ENCODE data around the gene SIN3B.
A peak's percentile ranks its signal among the peaks of the same experiment; 100 is the strongest.
"Not testable (repeated sequence)": the region's sequence is repeated elsewhere in the genome, so short reads cannot be mapped to it uniquely, and the experiment has no call there.

SIN3B gene

DNA sequence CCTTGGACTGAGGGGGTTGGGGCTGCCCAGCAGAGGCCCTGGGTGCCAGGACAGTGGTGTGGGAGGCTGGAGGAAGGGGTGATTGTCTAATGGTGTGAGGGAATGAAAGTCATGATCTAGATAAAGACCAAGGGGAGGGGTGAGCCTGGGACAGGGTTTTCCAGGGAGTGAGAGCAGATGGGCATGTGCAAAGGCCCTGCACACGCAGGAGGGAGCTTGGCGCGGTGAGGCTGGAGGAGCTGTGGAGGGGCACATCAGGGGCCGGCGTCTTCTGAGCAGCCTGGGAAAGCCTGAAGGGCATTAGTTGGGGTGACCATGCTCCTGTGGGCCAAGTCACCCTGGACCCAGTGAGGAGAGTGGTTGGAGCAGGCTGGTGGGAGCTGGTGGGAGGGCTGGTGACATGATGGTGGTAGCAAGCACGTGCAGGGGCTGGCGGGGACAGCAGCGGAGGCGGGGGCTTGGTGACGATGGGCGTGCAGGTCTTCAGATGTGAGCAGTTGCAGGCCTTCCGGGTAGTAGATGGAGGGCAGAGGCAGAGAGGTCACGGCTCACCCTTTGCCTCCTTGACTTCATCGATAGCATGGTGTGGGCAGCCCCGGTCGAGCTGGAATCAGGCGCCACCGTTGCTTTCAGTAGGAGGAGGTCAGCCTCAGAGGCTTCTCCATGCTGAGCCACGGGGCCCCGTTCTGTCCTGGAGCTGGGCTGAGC lies 39.4 kb downstream of the SIN3B start:
- no peak for DNase-seq (ENCODE audit: low read depth)

DNA sequence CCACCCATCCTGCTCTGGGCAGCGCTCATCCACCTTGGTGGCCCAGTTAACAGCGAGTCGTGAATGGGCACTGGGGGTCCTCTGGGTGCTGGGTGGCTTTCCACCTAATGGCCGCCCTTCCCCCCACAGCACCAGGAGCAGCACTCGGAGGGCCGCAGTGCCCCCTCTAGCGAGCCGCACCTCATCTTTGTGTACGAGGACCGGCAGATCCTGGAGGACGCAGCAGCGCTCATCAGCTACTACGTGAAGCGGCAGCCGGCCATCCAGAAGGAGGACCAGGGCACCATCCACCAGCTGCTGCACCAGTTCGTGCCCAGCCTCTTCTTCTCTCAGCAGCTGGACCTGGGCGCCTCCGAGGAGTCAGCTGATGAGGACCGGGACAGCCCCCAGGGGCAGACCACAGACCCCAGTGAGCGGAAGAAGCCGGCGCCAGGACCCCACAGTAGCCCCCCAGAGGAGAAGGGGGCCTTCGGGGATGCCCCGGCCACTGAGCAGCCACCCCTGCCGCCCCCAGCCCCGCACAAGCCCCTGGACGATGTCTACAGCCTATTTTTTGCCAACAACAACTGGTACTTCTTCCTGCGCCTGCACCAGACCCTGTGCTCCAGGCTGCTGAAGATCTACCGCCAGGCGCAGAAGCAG lies 40.3 kb downstream of the SIN3B start:
- no peak for DNase-seq (ENCODE audit: low read depth)

DNA sequence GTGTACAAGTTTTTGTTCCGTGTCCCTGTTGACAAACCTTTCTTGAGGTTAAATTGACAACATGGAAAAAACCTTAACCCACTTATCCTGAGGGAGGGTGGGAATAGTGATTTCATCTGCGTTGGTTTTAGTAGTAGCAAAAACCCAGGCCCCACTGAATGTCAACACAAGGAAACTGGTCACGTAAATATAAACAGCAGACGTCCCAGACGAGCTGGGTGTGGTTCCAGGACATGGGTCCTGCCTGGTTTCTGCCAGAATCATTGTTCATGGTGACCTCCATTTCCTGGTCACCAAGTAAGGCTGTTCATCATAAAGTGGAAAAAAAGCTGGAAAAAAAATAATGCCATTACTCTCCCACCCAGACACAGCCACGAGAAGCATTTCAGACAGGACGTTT lies 42.7 kb downstream of the SIN3B start:
- DNase-seq (ENCODE audit: low read depth): no peak

DNA sequence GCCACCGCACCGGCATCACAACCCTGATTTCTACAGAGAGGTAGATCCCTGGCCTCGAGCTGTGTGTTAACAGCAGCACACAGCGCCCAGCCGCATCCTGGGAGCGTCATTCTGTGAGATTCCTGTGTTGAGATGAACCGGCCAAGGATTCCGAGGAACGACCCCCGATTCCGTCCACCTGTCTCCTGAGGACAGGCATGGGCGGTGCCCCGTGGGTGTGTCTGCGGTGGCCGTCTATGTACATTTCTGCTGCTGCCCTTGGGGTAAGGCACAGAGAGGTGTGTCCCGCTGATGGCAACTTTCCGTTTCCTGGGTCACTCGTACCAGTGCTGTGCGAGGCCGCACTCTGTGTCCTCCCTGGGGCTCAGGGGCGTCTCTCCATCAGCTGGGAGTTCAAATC lies 43.5 kb downstream of the SIN3B start:
- no peak for DNase-seq (ENCODE audit: low read depth)

DNA sequence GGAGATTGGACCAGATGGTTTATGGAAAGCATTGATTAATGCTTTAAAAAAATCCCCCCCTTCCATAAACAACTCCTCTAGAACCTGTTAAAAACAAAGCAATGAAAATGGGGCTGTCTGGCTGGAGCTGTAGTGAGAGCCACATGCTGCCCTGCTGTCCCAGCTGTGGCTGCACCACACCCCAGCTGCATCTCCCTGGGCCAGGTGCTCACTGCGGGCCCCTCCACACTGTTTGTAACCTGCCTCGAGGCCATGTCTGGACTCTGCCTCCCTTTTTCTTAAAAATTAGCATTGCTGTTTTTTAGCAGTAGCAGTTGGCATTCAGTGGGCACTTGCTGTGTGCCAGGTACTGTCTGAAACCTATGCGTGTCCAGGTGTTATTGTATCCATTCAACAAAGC lies 44.4 kb downstream of the SIN3B start:
- DNase-seq (ENCODE audit: low read depth): no peak

DNA sequence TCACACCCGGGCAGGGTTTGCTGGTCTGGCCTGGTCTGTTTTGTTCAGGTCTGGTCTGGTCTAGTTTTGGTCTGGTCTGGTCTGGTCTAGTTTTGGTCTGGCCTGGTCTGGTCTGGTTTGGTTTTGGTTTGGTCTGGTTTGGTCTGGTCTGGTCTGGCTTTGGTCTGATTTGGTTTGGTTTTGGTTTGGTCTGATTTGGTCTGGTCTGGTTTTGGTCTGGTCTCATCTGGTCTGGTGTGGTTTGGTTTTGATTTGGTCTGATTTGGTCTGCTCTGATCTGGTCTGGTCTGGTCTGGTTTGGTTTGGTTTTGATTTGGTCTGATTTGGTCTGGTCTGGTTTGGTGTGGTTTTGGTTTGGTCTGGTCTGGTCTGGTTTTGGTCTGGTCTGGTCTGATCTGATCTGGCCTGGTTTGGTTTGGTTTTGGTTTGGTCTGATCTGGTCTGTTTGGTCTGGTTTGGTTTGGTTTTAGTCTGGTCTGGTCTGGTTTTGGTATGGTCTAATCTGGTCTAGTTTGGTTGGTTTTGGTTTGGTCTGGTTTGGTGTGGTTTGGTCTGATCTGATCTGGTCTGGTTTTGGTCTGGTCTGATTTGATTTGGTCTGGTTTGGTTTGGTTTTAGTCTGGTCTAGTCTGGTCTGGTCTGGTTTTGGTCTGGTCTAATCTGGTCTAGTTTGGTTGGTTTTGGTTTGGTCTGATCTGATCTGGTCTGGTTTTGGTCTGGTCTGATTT lies 45.2 kb downstream of the SIN3B start:
- DNase-seq (ENCODE audit: low read depth): no peak

DNA sequence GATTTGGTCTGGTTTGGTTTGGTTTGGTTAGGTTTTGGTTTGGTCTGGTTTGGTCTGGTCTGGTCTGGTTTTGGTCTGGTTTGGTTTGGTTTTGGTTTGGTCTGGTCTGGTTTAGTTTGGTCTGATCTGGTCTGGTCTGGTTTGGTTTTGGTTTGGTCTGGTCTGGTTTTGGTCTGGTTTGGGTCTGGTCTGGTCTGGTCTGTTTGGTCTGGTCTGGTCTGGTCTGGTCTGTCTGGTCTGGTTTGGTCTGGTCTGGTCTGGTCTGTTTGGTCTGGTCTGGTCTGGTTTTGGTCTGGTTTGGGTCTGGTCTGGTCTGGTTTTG lies 45.7 kb downstream of the SIN3B start:
- DNase-seq (ENCODE audit: low read depth): not testable (repeated sequence)

DNA sequence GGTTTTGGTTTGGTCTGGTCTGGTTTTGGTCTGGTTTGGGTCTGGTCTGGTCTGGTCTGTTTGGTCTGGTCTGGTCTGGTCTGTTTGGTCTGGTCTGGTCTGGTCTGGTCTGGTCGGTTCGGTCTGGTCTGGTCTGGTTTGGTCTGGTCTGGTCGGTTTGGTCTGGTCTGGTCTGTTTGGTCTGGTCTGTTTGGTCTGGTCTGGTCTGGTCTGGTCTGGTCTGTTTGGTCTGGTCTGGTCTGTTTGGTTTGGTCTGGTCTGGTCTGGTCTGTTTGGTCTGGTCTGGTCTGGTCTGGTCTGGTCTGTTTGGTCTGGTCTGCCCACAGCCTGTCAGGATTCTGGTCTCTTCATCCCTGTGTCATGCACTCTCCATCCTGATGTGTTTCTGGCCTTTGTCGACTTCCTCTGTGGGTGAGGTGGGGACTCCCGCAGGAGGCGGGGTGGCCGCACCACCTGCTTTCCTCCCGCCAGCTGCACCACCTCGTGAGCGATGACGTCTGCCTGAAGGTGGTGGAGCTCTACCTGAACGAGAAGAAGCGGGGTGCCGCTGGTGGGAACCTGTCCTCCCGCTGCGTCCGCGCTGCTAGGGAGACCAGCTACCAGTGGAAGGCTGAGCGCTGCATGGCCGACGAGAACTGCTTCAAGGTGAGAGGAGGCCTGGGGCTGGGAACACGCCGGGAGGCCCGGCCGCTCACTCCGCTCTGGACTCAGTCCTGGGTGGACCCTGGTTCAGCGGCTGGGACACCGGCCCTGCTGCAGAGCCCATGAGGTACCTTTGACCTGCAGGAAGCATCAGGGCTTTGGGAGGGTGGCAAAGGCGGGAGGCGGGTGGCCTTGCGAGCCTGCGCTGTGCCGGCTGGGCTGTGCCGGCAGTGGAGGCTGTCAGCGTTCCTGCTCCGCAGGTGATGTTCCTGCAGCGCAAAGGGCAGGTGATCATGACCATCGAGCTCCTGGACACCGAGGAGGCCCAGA lies 46.7 kb downstream of the SIN3B start:
- no peak for DNase-seq (ENCODE audit: low read depth)

DNA sequence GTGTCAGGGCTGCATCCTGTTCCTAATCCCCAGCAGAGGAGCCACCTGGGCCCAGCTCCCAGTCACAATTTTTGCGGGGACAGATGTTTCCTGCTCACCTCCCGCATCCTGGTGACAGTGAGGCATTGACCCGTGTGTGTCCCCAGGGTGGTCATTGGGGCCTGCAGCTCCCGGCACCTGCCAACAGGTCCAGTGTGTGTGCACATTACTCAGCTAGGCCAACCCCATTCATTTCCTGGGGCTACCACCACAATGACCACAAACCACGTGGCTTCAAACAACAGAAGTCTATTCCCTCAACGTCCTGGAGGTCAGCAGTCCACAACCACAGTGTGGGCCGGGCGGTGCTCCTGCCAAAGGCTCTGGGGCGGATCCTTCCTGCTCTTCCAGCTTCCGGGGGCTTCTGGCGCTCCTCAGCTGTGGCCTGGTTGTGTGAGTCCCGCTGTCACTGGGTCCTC lies 47.7 kb downstream of the SIN3B start:
- no peak for DNase-seq (ENCODE audit: low read depth)

DNA sequence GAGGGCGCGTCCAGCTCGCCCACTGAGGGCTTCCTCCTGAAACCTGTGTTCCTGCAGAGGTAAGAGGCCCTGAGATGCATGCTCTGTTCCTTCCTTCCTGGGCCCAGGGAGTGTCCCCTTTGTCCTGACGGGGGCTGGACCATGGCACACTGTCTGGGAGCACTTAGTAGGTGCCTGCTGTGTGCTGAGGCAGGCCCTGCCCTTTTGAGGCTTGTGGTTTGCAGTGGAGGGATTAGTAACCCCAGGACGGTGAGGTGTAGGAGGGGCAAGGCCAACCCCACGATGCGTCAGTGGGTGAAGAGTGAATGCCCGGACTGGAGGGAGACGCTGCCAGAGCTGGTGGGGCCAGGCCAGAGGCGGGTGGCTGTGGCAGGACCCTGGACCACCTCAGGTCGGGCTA lies 48.4 kb downstream of the SIN3B start:
- no peak for DNase-seq (ENCODE audit: low read depth)

DNA sequence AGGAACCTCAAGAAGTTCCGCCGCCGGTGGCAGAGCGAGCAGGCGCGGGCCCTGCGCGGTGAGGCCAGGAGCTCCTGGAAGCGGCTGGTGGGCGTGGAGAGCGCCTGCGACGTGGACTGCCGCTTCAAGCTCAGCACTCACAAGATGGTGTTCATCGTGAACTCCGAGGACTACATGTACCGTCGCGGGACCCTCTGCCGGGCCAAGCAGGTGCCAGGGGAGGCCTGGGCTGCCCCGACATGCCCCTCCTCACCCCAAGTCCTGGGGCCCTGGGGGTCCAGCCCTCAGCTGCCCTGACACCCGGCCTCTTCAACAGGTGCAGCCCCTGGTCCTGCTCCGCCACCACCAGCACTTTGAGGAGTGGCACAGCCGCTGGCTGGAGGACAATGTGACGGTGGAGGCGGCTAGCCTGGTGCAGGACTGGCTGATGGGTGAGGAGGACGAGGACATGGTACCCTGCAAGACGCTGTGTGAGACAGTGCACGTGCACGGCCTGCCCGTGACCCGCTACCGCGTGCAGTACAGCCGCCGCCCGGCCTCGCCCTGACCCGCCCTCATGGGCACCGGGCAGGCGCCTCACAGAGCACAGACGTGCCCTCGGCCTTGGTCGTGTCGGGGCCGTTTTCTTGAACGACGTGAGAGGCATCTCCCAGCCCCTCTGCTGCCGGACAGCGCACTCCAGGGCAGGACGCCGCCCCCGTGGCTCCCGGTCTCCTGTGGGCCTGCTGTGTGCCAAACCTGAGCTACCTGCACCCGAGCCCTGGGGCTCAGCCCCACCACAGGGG lies 49.2 kb downstream of the SIN3B start:
- DNase-seq (ENCODE audit: low read depth): no peak

DNA sequence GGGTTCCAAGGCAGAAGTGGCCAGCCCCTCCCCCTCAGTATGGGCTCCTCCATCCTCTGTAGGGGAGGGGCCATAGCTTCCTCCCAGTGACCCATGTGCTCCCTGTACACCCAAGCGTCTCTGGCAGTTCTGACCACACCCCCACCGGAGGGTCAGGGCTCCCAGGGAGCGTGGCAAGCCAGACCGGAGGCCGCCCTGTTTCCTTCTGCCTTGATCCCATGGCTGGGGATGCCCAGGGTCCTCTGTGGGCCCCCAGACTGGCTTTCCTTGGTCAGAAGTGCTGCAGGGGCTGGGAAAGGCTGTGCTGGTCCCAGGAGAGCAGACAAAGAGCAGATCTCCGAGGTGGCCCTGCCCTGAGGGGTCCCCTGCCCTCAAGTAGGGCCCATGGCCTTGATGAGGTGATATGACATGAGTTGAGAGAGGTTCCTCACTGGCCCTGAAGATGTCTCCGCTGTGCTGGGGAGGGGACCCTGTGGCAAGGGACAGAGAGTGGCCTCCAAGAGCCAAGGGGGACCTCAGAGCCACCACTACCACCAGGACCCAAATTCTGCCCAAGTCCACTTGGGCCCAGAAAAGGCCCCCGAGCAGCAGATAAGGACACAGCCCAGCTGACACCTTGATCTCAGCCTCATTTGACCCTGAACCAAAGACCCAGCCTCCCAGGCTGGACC lies 51.8 kb downstream of the SIN3B start:
- DNase-seq (ENCODE audit: low read depth): no peak

DNA sequence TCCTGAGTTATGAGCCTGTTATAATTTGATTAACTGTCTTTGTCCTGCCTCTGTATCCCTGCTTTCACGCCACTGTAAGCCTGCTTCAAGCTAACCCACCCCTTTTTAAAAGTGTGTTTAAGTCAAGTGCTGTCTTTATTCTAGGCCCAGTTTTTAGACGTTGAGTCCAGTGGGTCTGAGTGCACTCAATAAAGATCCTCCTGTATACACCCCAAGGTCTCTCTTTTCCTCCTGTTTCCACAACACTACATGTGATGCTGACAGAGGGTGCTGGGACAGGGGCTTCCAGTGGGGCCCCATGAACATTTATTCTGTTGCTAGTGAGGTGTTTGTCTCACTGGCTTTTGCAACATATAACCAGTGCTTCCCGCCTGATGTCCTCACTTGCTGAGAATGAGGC lies 52.9 kb downstream of the SIN3B start:
- no peak for DNase-seq (ENCODE audit: low read depth)

DNA sequence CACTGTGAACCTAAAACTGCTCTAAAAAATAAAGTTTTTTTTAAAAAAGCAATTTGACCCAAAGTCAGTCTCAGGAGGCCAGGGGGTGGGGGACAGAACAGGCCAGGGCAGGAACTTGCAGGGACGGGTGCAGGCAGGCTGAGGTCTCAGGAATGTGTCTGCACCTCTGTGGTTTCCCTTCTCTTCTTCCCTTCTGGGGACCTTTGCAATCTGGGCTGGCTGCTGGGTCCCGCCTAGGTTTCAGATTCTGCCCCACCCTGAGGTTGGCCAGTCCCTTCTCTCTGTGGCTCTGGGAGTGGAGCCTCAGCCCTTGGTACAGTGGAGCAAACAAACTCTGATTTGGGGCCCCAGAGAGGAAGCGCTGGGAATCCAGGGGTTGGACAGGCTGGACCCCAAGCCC lies 54.3 kb downstream of the SIN3B start:
- DNase-seq (ENCODE audit: low read depth): no peak

DNA sequence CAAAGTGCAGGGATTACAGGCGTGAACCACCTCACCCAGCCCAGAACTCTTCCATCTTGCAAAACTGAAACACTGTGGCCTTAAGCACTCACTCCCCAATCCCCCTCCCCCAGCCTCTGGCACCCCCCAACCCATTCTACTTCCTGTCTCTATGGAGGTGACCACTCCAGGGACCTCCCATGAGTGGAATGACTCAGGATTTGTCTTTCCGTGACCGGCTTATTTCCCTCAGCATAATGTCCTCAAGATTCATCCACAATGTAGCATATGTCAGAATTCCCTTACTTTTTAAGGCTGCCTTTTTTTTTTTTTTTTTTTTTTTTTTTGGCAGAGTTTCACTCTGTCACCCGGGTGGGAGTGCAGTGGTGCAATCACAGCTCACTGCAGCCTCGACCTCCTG lies 56.0 kb downstream of the SIN3B start:
- DNase-seq (ENCODE audit: low read depth): no peak

DNA sequence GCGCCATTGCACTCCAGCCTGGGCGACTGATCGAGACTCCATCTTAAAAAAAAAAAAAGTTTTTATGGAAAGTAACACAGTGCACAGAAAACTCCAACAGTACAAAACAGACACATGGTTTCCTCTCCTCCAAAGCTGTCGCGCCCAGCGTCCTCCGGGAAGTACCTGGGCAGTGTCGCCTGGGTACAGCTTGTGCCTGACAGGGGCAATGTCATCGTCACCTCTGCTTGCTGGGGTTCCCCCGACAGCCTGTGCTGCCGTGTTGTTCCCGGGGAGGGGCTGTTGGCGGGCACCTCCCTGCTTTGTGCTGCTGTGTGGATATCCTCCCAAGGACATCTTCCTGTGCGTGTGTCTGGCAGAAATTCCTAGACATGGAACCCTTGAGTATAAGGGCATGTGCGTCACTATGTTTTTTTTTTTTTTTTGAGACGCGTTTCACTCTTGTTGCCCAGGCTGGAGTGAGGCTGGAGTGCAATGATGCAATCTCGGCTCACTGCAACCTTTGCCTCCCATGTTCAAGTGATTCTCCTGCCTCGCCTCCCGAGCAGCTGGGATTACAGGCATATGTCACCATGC lies 57.2 kb downstream of the SIN3B start:
- DNase-seq (ENCODE audit: low read depth): peak; percentile 58

DNA sequence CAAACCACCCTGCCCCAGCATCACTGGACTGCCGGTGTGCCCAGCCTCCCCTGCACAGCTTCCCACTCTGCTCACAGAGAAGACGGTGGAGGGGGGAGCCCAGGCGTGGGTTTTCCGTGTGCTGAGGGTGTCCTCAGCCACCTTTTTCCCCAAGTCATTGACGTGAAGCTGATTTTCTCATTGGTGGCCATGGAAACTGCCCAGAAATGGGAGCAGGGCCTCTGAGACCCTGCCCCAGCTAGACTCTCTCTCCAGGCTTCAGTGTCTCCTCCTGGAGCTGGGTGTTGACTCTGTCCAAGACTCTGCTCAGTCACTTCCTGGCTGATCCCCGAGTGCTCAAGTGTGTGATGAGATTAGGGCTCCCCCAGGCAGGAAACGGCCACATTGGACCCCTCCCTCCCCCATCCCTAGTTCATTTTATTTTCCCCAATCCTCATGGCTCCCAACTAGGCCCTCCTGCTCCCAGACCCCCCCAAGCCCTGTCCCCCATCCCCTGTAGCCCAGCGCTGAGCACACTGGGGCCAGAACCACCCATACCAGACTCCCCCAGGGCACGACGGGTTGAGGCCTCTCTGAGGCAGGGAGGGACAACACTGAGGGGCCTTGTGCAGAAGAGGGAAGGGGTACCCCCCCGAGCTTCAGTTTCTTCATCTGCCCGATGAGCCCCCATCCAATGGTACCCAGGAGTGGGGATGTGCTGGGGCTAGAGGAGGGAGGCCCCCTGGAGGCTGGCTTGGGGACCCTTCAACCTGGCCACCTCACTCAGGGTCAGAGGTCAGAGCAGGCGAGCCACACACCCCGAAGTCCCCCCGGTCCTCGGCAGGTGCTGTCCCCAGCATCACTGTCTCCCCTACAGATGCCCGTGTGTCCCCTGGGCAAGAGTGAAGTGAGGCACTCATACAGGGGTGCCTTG lies 58.4 kb downstream of the SIN3B start:
- DNase-seq (ENCODE audit: low read depth): no peak

DNA sequence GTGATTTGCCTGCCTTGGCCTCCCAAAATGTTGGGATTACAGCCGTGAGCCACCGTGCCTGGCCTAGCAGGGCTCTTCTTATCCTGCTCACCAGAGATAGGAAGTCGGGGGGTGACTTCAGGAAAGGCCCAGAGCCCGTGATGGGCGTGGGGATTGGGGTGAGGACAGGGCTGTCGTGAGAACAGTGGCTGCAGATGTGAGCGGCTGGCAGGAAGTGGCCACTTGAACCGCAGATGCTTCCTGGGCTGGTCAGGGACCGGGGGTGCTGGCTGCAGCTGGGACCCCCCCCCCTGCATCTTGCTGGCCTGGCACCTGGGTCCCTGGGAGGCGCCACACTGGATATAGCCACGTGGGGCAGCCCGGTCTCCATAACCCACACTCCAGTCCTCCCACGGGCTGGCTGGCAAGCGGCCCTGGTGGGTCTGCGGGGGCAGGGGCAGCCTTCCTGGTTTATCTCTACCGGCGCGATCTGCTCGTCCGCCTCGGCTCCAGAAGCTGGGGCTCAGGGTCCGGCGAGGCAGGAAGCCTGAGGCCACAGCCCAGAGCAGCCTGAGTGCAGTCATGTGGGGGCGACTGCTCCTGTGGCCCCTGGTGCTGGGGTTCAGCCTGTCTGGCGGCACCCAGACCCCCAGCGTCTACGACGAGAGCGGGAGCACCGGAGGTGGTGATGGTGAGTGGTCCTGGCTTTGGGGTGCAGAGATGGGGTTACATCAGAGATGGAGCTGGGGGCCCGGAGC lies 59.6 kb downstream of the SIN3B start, which contains the start of gene F2RL3:
Gene F2RL3, plus strand, starts transcription at position 371 of the 737 bp plus-strand sequence. Its CDS starts 191 bp downstream, at position 562.
- no peak for DNase-seq (ENCODE audit: low read depth)

All from fibroblast of the conjunctiva (primary cell).